GM06990 (cell line): ENCODE measurements around the gene SP140L.
A peak's percentile ranks its signal among the peaks of the same experiment; 100 is the strongest.
"Not testable (repeated sequence)": the region's sequence is repeated elsewhere in the genome, so short reads cannot be mapped to it uniquely, and the experiment has no call there.

Experiments used
- DNase-seq: peaks from one replicate; pipeline ENCODE4 v3.0.0-alpha.2; 2011; ENCODE audit not compliant: insufficient read length; ENCODE audit errors: extremely low read depth
- H3K27me3 ChIP-seq: replicated peaks from 2 replicates; pipeline ENCODE4 v1.6.0; 2011; ENCODE audit warnings: low read length; ENCODE audit not compliant: control insufficient read depth, insufficient read depth
- H3K36me3 ChIP-seq: 2 replicates; pipeline ENCODE4 v1.5.1; 2011; ENCODE audit warnings: low read length; ENCODE audit not compliant: control insufficient read depth, insufficient read depth
- H3K4me3 ChIP-seq: replicated peaks from 2 replicates; pipeline ENCODE4 v1.5.1; 2011; ENCODE audit warnings: low read depth, mild to moderate bottlenecking, control low read depth, low read length
- TF ChIP-seq, protein P1 (sequence below): IDR thresholded peaks from 2 replicates; pipeline ENCODE4 v1.5.1; 2011; ENCODE audit warnings: low read length, control low read depth, mild to moderate bottlenecking, inconsistent platforms; ENCODE audit not compliant: insufficient read depth, poor library complexity, severe bottlenecking

The SP140L gene

DNA sequence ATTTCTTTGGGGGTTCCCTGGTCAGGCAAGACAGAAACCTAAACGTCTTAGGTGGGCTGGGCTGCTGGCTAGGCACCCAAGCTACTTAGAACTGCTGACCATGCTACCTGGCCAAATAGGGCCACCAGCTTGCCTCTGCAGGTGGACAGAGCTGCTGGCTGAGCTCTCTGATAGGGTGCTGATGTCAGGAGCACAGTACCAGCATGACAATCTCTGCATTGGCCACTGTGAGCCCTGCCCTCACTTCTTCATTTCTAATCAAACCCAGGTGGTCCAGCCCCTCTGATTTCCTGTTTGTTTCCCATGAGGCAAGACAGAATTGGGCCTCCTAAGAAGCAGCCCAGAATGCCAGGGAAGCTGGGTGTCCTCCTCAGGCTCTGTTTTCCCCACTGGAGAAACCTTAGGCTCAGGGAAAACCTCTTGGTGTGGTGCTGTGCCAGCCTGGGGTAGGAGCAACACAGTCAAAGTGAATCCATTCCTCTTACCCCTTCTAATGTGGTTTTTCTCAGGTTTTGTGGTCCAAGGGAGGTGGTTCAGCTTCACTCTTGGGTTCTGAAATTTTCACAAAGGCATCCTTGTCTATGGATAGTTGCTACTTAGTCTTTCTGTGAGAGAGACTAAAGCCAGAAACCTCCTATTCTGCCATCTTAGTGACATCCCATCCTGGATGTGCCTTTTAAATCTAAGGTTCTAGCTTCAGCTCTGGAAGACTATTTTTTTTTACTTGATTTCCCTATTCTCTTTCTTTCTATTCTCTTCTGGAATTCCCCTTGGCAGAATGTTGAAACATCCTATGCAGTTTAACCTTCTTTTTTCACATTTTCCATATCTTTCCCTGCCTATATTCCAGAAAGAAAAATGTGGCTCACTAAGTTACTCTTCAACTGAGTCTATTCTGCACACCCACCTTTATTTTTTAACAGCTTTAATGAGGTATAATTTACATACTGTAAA lies 104.2 kb downstream of the SP140L start:
- H3K4me3 ChIP-seq = no peak overlapping the region
- H3K27me3 ChIP-seq = no peaks in the 10 kb centered on the region
- H3K36me3 ChIP-seq = peaks cover 12% of the 10 kb centered on the region
- no peak for DNase-seq
- TF ChIP-seq, protein P1, sequence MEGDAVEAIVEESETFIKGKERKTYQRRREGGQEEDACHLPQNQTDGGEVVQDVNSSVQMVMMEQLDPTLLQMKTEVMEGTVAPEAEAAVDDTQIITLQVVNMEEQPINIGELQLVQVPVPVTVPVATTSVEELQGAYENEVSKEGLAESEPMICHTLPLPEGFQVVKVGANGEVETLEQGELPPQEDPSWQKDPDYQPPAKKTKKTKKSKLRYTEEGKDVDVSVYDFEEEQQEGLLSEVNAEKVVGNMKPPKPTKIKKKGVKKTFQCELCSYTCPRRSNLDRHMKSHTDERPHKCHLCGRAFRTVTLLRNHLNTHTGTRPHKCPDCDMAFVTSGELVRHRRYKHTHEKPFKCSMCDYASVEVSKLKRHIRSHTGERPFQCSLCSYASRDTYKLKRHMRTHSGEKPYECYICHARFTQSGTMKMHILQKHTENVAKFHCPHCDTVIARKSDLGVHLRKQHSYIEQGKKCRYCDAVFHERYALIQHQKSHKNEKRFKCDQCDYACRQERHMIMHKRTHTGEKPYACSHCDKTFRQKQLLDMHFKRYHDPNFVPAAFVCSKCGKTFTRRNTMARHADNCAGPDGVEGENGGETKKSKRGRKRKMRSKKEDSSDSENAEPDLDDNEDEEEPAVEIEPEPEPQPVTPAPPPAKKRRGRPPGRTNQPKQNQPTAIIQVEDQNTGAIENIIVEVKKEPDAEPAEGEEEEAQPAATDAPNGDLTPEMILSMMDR = no peak

DNA sequence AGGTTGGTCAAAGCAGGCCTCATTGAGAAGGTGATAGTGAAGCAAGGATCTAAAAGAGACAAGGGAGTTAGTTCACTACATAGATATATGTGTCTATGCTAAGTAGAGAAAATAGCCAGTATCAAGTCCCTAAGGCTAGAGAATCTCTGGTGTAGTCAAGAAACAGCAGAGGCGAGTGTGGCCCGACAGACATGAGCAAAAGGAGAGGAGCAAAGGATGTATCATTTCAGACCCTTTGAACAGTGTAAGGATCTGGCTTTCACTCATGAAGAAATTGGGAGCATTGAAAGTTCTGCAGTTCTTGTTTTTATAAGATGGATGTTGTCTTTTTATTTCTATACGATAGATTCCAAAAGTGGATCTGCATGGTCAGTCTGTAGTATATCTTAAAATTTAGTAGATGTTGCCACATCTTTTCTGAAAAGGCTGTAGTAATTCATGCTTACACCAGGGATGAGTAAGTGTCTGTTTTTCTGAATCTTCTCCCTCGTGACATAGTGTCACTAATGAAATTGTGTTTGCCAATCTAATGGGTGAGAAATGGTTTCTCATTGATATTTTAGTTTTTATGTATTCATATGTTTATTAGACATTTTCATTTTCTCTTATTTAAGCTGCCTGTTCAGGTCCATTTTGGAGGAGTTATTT lies 107.8 kb downstream of the SP140L start:
- TF ChIP-seq, protein P1 = no peak
- no peak overlapping the region for H3K4me3 ChIP-seq
- DNase-seq = no peak
- no peaks in the 10 kb centered on the region for H3K27me3 ChIP-seq
- peaks cover 13% of the 10 kb centered on the region for H3K36me3 ChIP-seq

DNA sequence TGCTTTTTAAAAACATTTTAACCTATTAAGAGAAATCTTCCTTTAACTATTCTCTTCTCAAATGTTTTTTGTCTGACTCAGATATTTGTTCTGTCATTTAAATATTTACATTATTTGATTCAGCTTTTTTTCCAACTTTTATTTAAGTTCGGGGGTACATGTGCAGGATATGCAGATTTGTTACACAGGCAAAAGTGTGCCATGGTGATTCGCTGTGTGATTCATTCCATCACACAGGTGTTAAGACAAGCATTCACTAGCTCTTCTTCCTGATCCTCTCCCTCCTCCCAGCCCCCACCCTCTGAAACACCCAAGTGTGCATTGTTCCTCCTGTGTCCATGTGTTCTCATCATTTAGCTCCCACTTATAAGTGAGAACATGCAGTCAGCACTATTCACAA lies 108.4 kb downstream of the SP140L start:
- no peak overlapping the region for H3K4me3 ChIP-seq
- no peaks in the 10 kb centered on the region for H3K27me3 ChIP-seq
- DNase-seq = no peak
- TF ChIP-seq, protein P1 = no peak
- peaks cover 8% of the 10 kb centered on the region for H3K36me3 ChIP-seq

DNA sequence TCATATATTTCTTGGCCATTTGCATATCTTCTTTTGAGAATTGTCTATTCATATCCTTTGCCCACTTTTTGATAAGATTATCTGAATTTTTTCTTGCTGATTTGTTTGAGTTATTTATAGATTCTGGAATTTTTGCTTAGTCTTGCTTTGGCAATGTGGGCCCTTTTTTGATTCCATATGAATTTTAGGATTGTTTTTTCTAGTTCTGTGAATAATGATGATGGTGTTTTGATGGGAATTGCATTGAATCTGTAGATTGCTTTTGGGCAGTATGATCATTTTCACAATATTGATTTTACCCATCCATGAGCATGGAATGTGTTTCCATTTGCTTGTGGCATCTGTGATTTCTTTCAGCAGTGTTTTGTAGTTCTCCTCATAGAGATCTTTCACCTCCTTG lies 112.1 kb downstream of the SP140L start:
- not testable (repeated sequence) for H3K36me3 ChIP-seq, H3K4me3 ChIP-seq, DNase-seq, H3K27me3 ChIP-seq

DNA sequence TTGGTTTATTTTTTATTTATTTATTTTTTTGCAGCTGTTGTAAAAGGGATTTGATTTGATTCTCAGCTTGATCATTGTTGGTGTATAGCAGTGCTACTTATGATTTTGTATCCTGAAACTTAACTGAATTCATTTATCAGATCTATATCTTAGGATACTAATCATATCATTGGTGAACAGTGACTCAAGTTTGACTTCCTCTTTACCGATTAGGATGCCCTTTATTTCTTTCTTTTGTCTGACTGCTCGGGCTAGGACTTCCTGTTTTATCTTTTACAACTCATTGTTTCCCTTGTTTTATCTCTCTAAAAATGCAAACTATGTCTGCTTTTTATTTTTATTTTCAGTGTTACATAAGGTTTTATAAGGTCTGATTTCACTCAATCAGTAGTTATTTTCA lies 112.6 kb downstream of the SP140L start:
- no peaks in the 10 kb centered on the region for H3K27me3 ChIP-seq
- peaks cover 8% of the 10 kb centered on the region for H3K36me3 ChIP-seq
- TF ChIP-seq, protein P1 = no peak
- DNase-seq = no peak
- H3K4me3 ChIP-seq = no peak overlapping the region; the same call in 1 of the 2 replicates

DNA sequence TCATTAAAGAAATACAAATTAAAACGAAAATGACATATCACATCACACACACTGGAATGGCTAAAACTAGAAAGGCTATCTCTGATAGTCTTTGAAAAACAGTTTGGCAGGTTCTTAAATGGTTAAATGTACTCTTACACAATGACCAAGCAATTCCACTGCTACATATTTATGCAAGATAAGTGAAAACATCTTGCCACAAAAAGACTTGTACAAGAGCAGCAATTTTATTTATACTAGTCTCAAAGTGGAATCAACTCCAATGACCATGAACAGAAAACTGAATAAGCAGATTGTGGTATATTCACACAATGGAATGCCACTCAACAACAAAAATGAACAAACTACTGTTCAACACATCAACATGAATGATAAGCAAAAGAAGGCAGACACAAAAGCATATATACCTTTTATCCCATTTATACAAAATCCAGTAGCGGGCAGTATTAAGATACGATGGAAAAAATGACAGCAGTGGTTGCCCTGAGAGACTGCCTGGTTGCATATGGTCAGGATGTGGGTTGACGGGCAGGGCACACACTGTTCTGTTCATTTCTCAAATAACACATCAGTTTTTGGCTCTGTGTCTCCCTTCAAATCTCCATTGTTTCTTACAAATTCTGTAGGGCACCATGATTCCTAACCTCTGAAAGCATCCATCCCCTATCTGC lies 114.4 kb downstream of the SP140L start:
- peaks cover 9% of the 10 kb centered on the region for H3K36me3 ChIP-seq
- peak overlapping the region; percentile 1; the same call in 1 of the 2 replicates for H3K4me3 ChIP-seq
- TF ChIP-seq, protein P1 = no peak
- DNase-seq = no peak
- no peaks in the 10 kb centered on the region for H3K27me3 ChIP-seq
